K562 (cell line): ENCODE results near the gene AIG1. TPM values are rescaled to one million over a fixed set of nuclear protein-coding genes. Genes with fewer than 3 reads are reported as not detected.

ENCODE experiments used
- ATAC-seq: fragments of 200-7000 bp; cut with Tn5 transposase; 3 replicates; pipeline ENCODE4 v1.9.1; 2020; ENCODE audit warnings: moderate library complexity
- BruUV-seq: library from RNA; stranded (reverse); fragments of 400-500 nt; replicated peaks from 2 replicates; lab custom pipeline; 2021; lab: Mats Ljungman, UMichigan
- CTCF ChIA-PET: fragments of 300-600 bp; formaldehyde crosslinking; extraction: SDS; loops from one replicate; lab custom pipeline; 2021; ENCODE audit warnings: low intra/inter-chr PET ratio; lab: Yijun Ruan, JAX
- POLR2A ChIA-PET: fragments of 300-600, 350-650 bp; sonication (Branson Sonifier 250); formaldehyde crosslinking; extraction: SDS; loops from one replicate; lab custom pipeline; 2021; ENCODE audit warnings: antibody characterized with exemption, inconsistent platforms; lab: Yijun Ruan, JAX
- DNase-seq, 4 experiments: peaks; one replicate each; pipeline versions ENCODE4 v3.0.0 to v3.0.0-alpha.2; 2011 to 2018; ENCODE audit warnings: low spot score in 3 of 4, mixed read lengths in 3 of 4; ENCODE audit errors: extremely low read depth in 1 of 4
- FAIRE-seq: peaks from 2 replicates; lab custom pipeline; 2011; peaks lifted over from hg19 to GRCh38; lab: Jason Lieb, UNC
- H2AFZ ChIP-seq: 2 replicates; pipeline ENCODE4 v1.6.0; 2011; ENCODE audit warnings: low read depth, low read length, control low read depth, inconsistent platforms
- H3K27ac ChIP-seq: fragments of 200-600 bp; 3 replicates; pipeline ENCODE4 v1.8.0; 2011; ENCODE audit warnings: low read depth, mild to moderate bottlenecking, control low read depth, inconsistent platforms, low read length, moderate library complexity, mixed read lengths; ENCODE audit errors: extremely low read depth
- H3K27me3 ChIP-seq, 2 experiments: fragments of 300-600 bp in 1 of 2; 2 replicates in 1 of 2; 3 replicates in 1 of 2; pipeline versions ENCODE4 v1.6.0 to v1.8.0; 2011; ENCODE audit warnings: inconsistent platforms in 2 of 2, low read length in 2 of 2, mild to moderate bottlenecking in 1 of 2, mixed read lengths in 1 of 2, moderate library complexity in 1 of 2; ENCODE audit not compliant: control insufficient read depth in 2 of 2, insufficient read depth in 2 of 2
- H3K36me3 ChIP-seq: fragments of 300-600 bp; 3 replicates; pipeline ENCODE4 v1.8.0; 2011; ENCODE audit warnings: mild to moderate bottlenecking, low read length, inconsistent platforms; ENCODE audit not compliant: control insufficient read depth, insufficient read depth
- H3K4me1 ChIP-seq, 2 experiments: fragments of 200-600 bp in 1 of 2; replicated peaks in 1 of 2; 2 replicates in 1 of 2; 3 replicates in 1 of 2; pipeline versions ENCODE4 v1.5.1 to v1.8.0; 2011; ENCODE audit warnings: inconsistent platforms in 2 of 2, low read length in 2 of 2, mild to moderate bottlenecking in 1 of 2, mixed read lengths in 1 of 2, moderate library complexity in 1 of 2; ENCODE audit not compliant: control insufficient read depth in 2 of 2, insufficient read depth in 2 of 2
- H3K4me2 ChIP-seq: 2 replicates; pipeline ENCODE4 v1.6.1; 2011; ENCODE audit warnings: low read length, control low read depth, inconsistent platforms, mixed read lengths; ENCODE audit not compliant: insufficient read depth
- H3K4me3 ChIP-seq: fragments of 200-600 bp; sonication (generic), shearing (Covaris generic); 2 replicates; pipeline ENCODE4 v1.5.1; 2016; ENCODE audit warnings: control low read depth, inconsistent platforms
- H3K79me2 ChIP-seq: fragments of 200-600 bp; 3 replicates; pipeline ENCODE4 v1.8.0; 2011; ENCODE audit warnings: low read length, inconsistent platforms; ENCODE audit not compliant: control insufficient read depth, insufficient read depth
- H3K9ac ChIP-seq, 2 experiments: 2 replicates each; pipeline versions ENCODE4 v1.6.0 to v1.6.1; 2011; ENCODE audit warnings: low read depth in 2 of 2, low read length in 2 of 2, control low read depth in 1 of 2, inconsistent platforms in 1 of 2, mild to moderate bottlenecking in 1 of 2, mixed read lengths in 1 of 2; ENCODE audit not compliant: insufficient read depth in 1 of 2
- H3K9me1 ChIP-seq: one replicate; pipeline ENCODE4 v1.6.0; 2011; ENCODE audit warnings: inconsistent platforms, mild to moderate bottlenecking, low read length, moderate library complexity; ENCODE audit not compliant: control insufficient read depth, insufficient read depth
- H3K9me3 ChIP-seq: replicated peaks from 2 replicates; pipeline ENCODE4 v1.5.1; 2011; ENCODE audit warnings: low read depth, low read length, inconsistent platforms; ENCODE audit not compliant: control insufficient read depth, insufficient read depth
- H4K20me1 ChIP-seq: replicated peaks from 2 replicates; pipeline ENCODE4 v1.6.1; 2011; ENCODE audit warnings: low read length, inconsistent platforms, mixed read lengths; ENCODE audit not compliant: control insufficient read depth, insufficient read depth
- ARNT ChIP-seq, 2 experiments: fragments of 450-650 bp; IDR thresholded peaks; 2 replicates each; pipeline ENCODE4 v1.6.1; 2016; ENCODE audit warnings: mild to moderate bottlenecking in 1 of 2
- FOXA3 ChIP-seq, 2 experiments: fragments of 450-650 bp in 1 of 2; sonication (generic) in 1 of 2; formaldehyde crosslinking; IDR thresholded peaks in 1 of 2; conservative IDR thresholded peaks in 1 of 2; 2 replicates each; pipeline versions ENCODE4 v1.4.0 to v1.8.0; 2020 to 2022; ENCODE audit warnings: mild to moderate bottlenecking in 2 of 2, missing genetic modification reagents in 1 of 2
- HNRNPK ChIP-seq: fragments of 200-400 bp; formaldehyde crosslinking; IDR thresholded peaks from one replicate; pipeline ENCODE4 v1.6.1; 2018; ENCODE audit warnings: mild to moderate bottlenecking, low read depth, low read length; ENCODE audit not compliant: poor library complexity, severe bottlenecking
- JUND ChIP-seq, 2 experiments: IDR thresholded peaks; 2 replicates in 1 of 2; 3 replicates in 1 of 2; pipeline ENCODE4 v1.6.1; 2011; ENCODE audit warnings: borderline replicate concordance in 2 of 2, low read depth in 2 of 2, low read length in 2 of 2, improper control_type of control experiment in 1 of 2, missing biosample characterization in 1 of 2, missing genetic modification characterization in 1 of 2, missing genetic modification reagents in 1 of 2
- KDM5B ChIP-seq: fragments of 200-600 bp; sonication (generic); IDR thresholded peaks from 2 replicates; pipeline ENCODE4 v1.6.1; 2012; ENCODE audit warnings: low read depth, mild to moderate bottlenecking, moderate library complexity, low read length, control low read depth, inconsistent platforms; ENCODE audit not compliant: insufficient replicate concordance
- KLF6 ChIP-seq: fragments of 250-450 bp; sonication (Bioruptor Pico); IDR thresholded peaks from 2 replicates; pipeline ENCODE4 v1.4.0; 2020; ENCODE audit warnings: mild to moderate bottlenecking, moderate library complexity, borderline replicate concordance
- NR1H2 ChIP-seq: sonication (generic); formaldehyde crosslinking; IDR thresholded peaks from 2 replicates; pipeline ENCODE4 v1.4.0; 2020; ENCODE audit warnings: mild to moderate bottlenecking, missing genetic modification reagents
- WGBS: fragments of 100-300 bp; shearing (Covaris generic); methylation state at CpG from one replicate; pipeline ENCODE4 v1.1.6; 2016; ENCODE audit warnings: low coverage, mixed read lengths; ENCODE audit not compliant: insufficient coverage; ENCODE audit errors: missing lambda C conversion rate; 5-methylcytosine and 5-hydroxymethylcytosine counted together
- in situ Hi-C: fragments of 300-500 bp; cut with MboI; formaldehyde crosslinking; loops from 4 replicates; pipeline ENCODE4 v1.15.0; 2018; ENCODE audit warnings: inconsistent platforms, mixed read lengths
- intact Hi-C: fragments of 100-400 bp; cut with micrococcal nuclease; formaldehyde crosslinking; loops from 2 replicates; pipeline ENCODE4 v1.14.2; 2022
- polyA plus RNA-seq, 8 experiments: library from polyadenylated mRNA; depleted of rRNA in 4 of 8; stranded (reverse) in 5 of 8; unstranded in 3 of 8; fragments of >200 nt; fragmentation: Nextera tagmentation in 2 of 8; fragmentation: Illumina TruSeq in 1 of 8; extraction: Ambion mirVana in 2 of 8; extraction: Trizol in 1 of 8; gene quantifications; 2 replicates each; pipeline versions ENCODE4 v1.2.1 to v1.2.3, GENCODE V29; 2011 to 2014; ENCODE audit warnings: inconsistent platforms in 1 of 8, missing spikeins in 1 of 8
- total RNA-seq, 7 experiments: library from RNA; depleted of rRNA in 6 of 7; stranded (reverse); fragments of >200 nt in 6 of 7; fragmentation: Illumina TruSeq in 2 of 7; extraction: Trizol in 2 of 7; gene quantifications; 2 replicates each; pipeline versions ENCODE4 v1.2.1 to v1.2.3, GENCODE V29; 2011 to 2021; ENCODE audit warnings: low replicate concordance in 1 of 7

Gene AIG1
- total and polyA plus RNA-seq, 9 of the 15 experiments (the other 6 are each of a cell fraction or from before 2014, with no cell fraction given), result 74.8 to 333 (median 127) TPM

DNA sequence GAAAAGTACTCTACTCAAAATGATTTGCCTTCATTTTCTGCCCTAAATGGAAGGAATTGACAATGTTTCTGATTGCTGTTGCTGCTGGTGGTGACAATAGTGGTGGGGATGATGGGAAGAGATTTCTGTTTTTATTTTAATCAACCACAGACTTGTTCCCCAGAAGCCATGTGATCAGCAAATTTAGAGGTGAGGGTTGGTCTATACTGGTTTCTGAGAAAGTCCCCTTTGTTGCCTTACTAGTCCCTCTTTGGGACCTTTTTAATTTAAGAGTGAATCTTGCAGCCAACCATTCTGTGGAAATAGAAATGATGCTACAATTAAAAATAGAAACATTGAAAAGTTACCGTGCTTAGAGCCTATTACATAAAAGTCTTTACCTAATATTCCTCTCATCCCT lies 43.2 kb downstream of the AIG1 start:
- Histone ChIP-seq H4K20me1 (no peaks in the 10 kb centered on the region), H3K4me3 (no peak overlapping the region), H3K27me3 (no peaks in the 10 kb centered on the region), H3K4me1 (no peaks in the 10 kb centered on the region; a peak in 2 of 5 replicates), H3K79me2 (no peaks in the 10 kb centered on the region; the same call in 2 of the 3 replicates), H3K4me2 (no peak overlapping the region), H3K36me3 (0 out of 3 replicates have a peak, but pooled peaks cover 4% of the 10 kb centered on the region), H2AFZ (no peak overlapping the region), H3K27ac (no peak overlapping the region), H3K9me3 (no peaks in the 10 kb centered on the region), H3K9me1 (no peaks in the 10 kb centered on the region), H3K9ac (no peak overlapping the region)
- ATAC-seq (no peak), DNase-seq (no peak), FAIRE-seq (no peak)
- TF ChIP-seq ARNT (IDR thresholded peaks at IDR 0.05) (no peak), KDM5B (no peak), NR1H2 (CRISPR knock-in tag) (no peak), JUND (IDR thresholded peaks at IDR 0.05; ENCODE audit: borderline replicate concordance, low read depth, low read length) (no peak), JUND (tag; IDR thresholded peaks at IDR 0.05; ENCODE audit: borderline replicate concordance, low read depth, low read length) (no peak), FOXA3 (CRISPR knock-in tag; conservative IDR thresholded peaks at IDR 0.05 in 1 of 2, IDR thresholded peaks at IDR 0.05 in 1 of 2) (no peak), HNRNPK (no peak), KLF6 (no peak)
- 54% methylated on average over 1 of the region's 1 CpG for WGBS
- in situ Hi-C loops (no loop called here), intact Hi-C loops (no loop called here)
- ChIA-PET POLR2A (no interaction called here), CTCF (no interaction called here)
- BruUV-seq, result no TSS peak
